ENCODE data around the gene FILIP1L.

DNA sequence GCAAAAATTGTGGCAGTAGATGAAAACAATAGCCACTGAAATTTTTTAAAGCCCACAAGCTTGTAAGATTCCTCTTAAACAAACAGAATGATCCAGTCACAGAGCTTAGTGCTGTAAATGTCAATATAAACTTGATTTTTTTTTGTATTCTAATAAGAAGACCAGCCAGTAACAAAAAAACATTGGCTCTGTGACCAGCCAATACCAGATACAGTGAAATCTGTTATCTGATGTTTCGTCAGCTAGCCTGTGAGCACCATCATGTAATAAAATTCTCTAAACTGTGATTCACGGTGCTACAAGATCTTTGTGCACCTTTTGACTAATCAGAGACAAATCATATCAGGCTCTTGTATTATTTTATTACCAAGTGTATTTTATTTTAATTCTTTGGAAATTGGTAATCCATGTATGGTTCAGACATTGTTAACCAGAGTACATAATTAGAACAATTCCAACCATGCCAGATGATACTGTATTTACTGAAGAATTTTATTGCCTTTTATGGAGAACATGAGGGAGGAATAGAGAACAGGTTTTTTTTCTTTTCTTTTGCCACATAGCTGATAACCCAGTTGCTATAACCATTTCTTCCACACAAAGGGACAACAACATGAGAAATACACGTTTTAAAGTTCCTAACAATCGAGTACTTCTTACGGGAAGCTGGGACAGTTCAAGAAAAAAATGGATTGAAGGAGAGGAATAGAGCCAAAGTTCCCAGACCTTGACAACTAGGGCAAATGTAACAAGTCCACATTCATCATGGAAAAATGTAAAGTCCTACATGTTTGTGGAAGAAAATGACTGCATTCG, 71.9 kb downstream of the FILIP1L start:
- TF ChIP-seq, protein P1, sequence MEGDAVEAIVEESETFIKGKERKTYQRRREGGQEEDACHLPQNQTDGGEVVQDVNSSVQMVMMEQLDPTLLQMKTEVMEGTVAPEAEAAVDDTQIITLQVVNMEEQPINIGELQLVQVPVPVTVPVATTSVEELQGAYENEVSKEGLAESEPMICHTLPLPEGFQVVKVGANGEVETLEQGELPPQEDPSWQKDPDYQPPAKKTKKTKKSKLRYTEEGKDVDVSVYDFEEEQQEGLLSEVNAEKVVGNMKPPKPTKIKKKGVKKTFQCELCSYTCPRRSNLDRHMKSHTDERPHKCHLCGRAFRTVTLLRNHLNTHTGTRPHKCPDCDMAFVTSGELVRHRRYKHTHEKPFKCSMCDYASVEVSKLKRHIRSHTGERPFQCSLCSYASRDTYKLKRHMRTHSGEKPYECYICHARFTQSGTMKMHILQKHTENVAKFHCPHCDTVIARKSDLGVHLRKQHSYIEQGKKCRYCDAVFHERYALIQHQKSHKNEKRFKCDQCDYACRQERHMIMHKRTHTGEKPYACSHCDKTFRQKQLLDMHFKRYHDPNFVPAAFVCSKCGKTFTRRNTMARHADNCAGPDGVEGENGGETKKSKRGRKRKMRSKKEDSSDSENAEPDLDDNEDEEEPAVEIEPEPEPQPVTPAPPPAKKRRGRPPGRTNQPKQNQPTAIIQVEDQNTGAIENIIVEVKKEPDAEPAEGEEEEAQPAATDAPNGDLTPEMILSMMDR (conservative IDR thresholded peaks at IDR 0.05; ENCODE audit: low read depth, low read length), result no peak
- no peak for TF ChIP-seq EZH2 (IDR thresholded peaks at IDR 0.05; ENCODE audit: borderline replicate concordance, low read depth, low read length, poor library complexity, severe bottlenecking)
